A549 (cell line): ENCODE data around the gene ST3GAL5.

Experiments used
- CTCF ChIP-seq: fragments of >200 bp; sonication (Bioruptor Twin); formaldehyde crosslinking; IDR thresholded peaks from 3 replicates; pipeline ENCODE4 v1.5.1; 2016
- GATA3 ChIP-seq: IDR thresholded peaks from 2 replicates; pipeline ENCODE4 v1.6.1; 2012; ENCODE audit warnings: borderline replicate concordance
- MYC ChIP-seq: IDR thresholded peaks from 2 replicates; pipeline ENCODE4 v1.6.1; 2012; ENCODE audit warnings: mild to moderate bottlenecking, inconsistent platforms, low read length, improper control_type of control experiment, borderline replicate concordance
- PBX3 ChIP-seq: IDR thresholded peaks from 2 replicates; pipeline ENCODE4 v1.6.1; 2012
- RNF2 ChIP-seq: fragments of 200-600 bp; sonication (generic); IDR thresholded peaks from 2 replicates; pipeline ENCODE4 v1.6.1; 2016; ENCODE audit warnings: low read depth, mild to moderate bottlenecking, antibody characterized with exemption, moderate library complexity, borderline replicate concordance
- SMC3 ChIP-seq: fragments of >200 bp; sonication (Bioruptor Twin); formaldehyde crosslinking; IDR thresholded peaks from 3 replicates; pipeline ENCODE4 v1.6.1; 2018; ENCODE audit warnings: inconsistent platforms
- ZFP36 ChIP-seq: fragments of 450-650 bp; IDR thresholded peaks from 2 replicates; pipeline ENCODE4 v1.6.1; 2014; ENCODE audit warnings: borderline replicate concordance; ENCODE audit not compliant: partially characterized antibody

GRCh38 chr2:85937069-85937439, 48.3 kb upstream of the ST3GAL5 start:
- TF ChIP-seq CTCF: no peak
- TF ChIP-seq RNF2: no peak
- no peak for TF ChIP-seq GATA3
- TF ChIP-seq MYC: no peak
- TF ChIP-seq SMC3: no peak
- TF ChIP-seq ZFP36: no peak
- no peak for TF ChIP-seq PBX3
